ENCODE results near the gene COL7A1. TPM values are rescaled to one million over a fixed set of nuclear protein-coding genes. Genes with fewer than 3 reads are reported as not detected.

Gene COL7A1
- total RNA-seq, 1 donor from 2014 or later: 1.9 TPM

GRCh38 chr3:48630833-48631232, 35.7 kb upstream of the COL7A1 start:
- intact Hi-C loops (cut with micrococcal nuclease): loop anchor here (10.0 kb wide), 1 partner anchor 156 kb away; no protein-coding TSS in a partner anchor
- no peak for DNase-seq (ENCODE audit: low spot score)
- Mint-ChIP-seq H3K27ac (no peak overlapping the region), H3K4me1 (ENCODE audit: low read depth) (peaks cover 11% of the 10 kb centered on the region), H3K4me3 (ENCODE audit: low read depth) (no peak overlapping the region), H3K27me3 (ENCODE audit: low read depth) (no peaks in the 10 kb centered on the region), H3K36me3 (ENCODE audit: low read depth) (peaks cover 65% of the 10 kb centered on the region), H3K9me3 (no peaks in the 10 kb centered on the region)

DNA sequence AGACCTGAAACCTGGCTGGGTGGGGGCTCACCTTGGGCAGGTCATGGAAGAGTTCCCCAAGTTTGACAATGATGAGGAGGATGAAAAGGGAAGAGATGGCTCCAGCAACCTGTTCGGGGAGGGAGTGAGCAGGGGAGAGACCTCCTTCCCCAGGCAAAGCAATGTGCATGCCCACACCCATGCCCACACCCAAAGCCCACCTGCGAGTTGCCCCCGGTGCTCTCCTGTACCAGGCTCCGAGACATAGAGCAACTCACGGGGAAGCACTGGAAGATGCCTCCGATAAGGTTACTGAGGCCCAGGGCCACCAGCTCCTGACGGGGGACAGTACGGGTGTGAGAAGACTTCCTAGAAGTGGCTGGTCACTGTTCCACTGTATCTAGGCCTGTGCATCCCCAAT, 35.3 kb upstream of the COL7A1 start:
- intact Hi-C loops (cut with micrococcal nuclease): loop anchor here (10.0 kb wide), 1 partner anchor 156 kb away; no protein-coding TSS in a partner anchor
- H3K4me3 Mint-ChIP-seq (ENCODE audit: low read depth): no peak overlapping the region
- no peaks in the 10 kb centered on the region for H3K9me3 Mint-ChIP-seq
- peaks cover 11% of the 10 kb centered on the region for H3K4me1 Mint-ChIP-seq (ENCODE audit: low read depth)
- no peak for DNase-seq (ENCODE audit: low spot score)
- H3K27me3 Mint-ChIP-seq (ENCODE audit: low read depth): no peaks in the 10 kb centered on the region
- no peak overlapping the region for H3K27ac Mint-ChIP-seq
- peaks cover 69% of the 10 kb centered on the region for H3K36me3 Mint-ChIP-seq (ENCODE audit: low read depth)

DNA sequence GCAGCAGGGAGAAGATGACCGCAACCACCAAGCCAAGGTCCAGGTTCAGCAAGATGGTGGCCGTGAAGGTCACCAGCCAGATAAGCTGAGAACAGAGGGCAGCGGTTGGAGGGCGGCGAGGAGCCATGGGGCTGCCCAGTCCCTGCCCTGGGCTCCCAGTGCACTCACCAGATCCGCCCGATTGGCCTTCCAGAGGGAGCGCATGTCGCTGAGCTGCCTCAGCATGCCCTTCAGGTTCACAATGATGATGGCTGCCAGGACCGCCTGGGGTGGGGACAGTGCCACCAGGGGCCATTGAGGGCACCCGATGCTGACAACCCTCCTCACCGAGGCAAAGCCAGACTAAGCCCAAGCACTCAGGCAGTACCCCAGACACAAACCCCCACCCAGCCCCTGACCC, 34.8 kb upstream of the COL7A1 start:
- Mint-ChIP-seq H3K4me1 (ENCODE audit: low read depth) (peaks cover 11% of the 10 kb centered on the region), H3K27ac (no peak overlapping the region), H3K4me3 (ENCODE audit: low read depth) (no peak overlapping the region), H3K9me3 (no peaks in the 10 kb centered on the region), H3K36me3 (ENCODE audit: low read depth) (peaks cover 70% of the 10 kb centered on the region), H3K27me3 (ENCODE audit: low read depth) (no peaks in the 10 kb centered on the region)
- intact Hi-C loops (cut with micrococcal nuclease): loop anchor here (10.0 kb wide), 1 partner anchor 155 kb away; no protein-coding TSS in a partner anchor
- no peak for DNase-seq (ENCODE audit: low spot score)

- peaks cover 13% of the 10 kb centered on the region for H3K4me1 Mint-ChIP-seq (ENCODE audit: low read depth)
- H3K36me3 Mint-ChIP-seq (ENCODE audit: low read depth): peaks cover 75% of the 10 kb centered on the region
- intact Hi-C loops (cut with micrococcal nuclease): no loop called here
- no peak for DNase-seq (ENCODE audit: low spot score)
- no peak overlapping the region for H3K27ac Mint-ChIP-seq
- no peaks in the 10 kb centered on the region for H3K9me3 Mint-ChIP-seq
- H3K27me3 Mint-ChIP-seq (ENCODE audit: low read depth): no peaks in the 10 kb centered on the region
- H3K4me3 Mint-ChIP-seq (ENCODE audit: low read depth): no peak overlapping the region
Observed at GRCh38 chr3:48628277-48629017, 33.3 kb upstream of the COL7A1 start.

DNA sequence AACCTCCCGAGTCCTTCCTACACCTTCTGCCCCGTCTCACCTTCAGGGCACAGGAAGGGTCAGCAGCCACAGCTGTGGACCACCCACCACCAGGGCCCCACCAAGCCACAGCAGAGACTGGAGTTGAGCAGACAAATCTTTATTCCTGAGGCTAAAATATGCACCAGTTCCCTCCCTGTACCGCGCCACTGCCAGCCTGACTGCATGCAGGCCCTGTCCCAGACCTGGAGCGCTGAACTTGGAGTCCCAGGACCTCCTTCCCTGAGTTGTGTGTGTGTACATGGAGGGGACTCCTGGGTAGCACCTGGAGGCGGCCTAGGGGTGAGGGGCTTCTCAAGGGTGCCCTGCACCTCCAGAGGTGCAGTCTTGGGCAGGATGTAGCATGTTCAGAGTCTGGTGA, 30.5 kb upstream of the COL7A1 start:
- H3K4me1 Mint-ChIP-seq (ENCODE audit: low read depth): peaks cover 10% of the 10 kb centered on the region
- H3K27me3 Mint-ChIP-seq (ENCODE audit: low read depth): no peaks in the 10 kb centered on the region
- H3K36me3 Mint-ChIP-seq (ENCODE audit: low read depth): peaks cover 61% of the 10 kb centered on the region
- H3K9me3 Mint-ChIP-seq: no peaks in the 10 kb centered on the region
- intact Hi-C loops (cut with micrococcal nuclease): no loop called here
- no peak overlapping the region for H3K27ac Mint-ChIP-seq
- H3K4me3 Mint-ChIP-seq (ENCODE audit: low read depth): no peak overlapping the region
- no peak for DNase-seq (ENCODE audit: low spot score)

DNA sequence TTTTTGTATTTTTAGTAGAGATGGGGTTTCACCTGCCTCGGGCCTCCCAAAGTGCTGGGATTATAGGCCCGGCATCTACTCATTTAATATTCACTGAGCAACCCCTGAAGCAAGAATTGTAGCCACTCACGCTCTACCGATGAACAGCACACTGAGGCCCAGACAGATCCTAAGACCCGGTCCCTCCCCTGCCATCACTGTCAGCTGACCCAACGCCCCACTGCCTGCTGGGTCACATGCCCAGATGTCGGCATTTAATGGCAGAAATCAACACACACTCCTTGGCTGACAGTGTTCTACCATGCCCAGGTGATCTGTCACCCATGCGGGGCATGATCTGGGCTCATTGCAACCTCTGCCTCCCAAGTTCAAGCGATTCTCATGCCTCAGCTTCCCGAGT, 29.6 kb upstream of the COL7A1 start:
- Mint-ChIP-seq H3K27me3 (ENCODE audit: low read depth) (no peaks in the 10 kb centered on the region), H3K4me3 (ENCODE audit: low read depth) (no peak overlapping the region), H3K27ac (peak overlapping the region; percentile 57), H3K4me1 (ENCODE audit: low read depth) (peaks cover 10% of the 10 kb centered on the region), H3K36me3 (ENCODE audit: low read depth) (peaks cover 62% of the 10 kb centered on the region), H3K9me3 (no peaks in the 10 kb centered on the region)
- no peak for DNase-seq (ENCODE audit: low spot score)
- intact Hi-C loops (cut with micrococcal nuclease): no loop called here

- H3K27ac Mint-ChIP-seq: peak overlapping the region; percentile 70
- intact Hi-C loops (cut with micrococcal nuclease): no loop called here
- peaks cover 62% of the 10 kb centered on the region for H3K36me3 Mint-ChIP-seq (ENCODE audit: low read depth)
- H3K4me3 Mint-ChIP-seq (ENCODE audit: low read depth): no peak overlapping the region
- H3K9me3 Mint-ChIP-seq: peaks cover 2% of the 10 kb centered on the region
- no peak for DNase-seq (ENCODE audit: low spot score)
- H3K4me1 Mint-ChIP-seq (ENCODE audit: low read depth): peaks cover 10% of the 10 kb centered on the region
- H3K27me3 Mint-ChIP-seq (ENCODE audit: low read depth): no peaks in the 10 kb centered on the region
Observed at GRCh38 chr3:48623851-48624547, 28.9 kb upstream of the COL7A1 start.

- Mint-ChIP-seq H3K4me3 (ENCODE audit: low read depth) (no peak within 1 kb of the TSS), H3K36me3 (ENCODE audit: low read depth) (peaks cover 62% of the 10 kb centered on the region), H3K27me3 (ENCODE audit: low read depth) (no peaks in the 10 kb centered on the region), H3K27ac (no peak within 1 kb of the TSS), H3K4me1 (ENCODE audit: low read depth) (peaks cover 10% of the 10 kb centered on the region), H3K9me3 (peaks cover 23% of the 10 kb centered on the region)
- intact Hi-C loops (cut with micrococcal nuclease): no loop called here
- DNase-seq (ENCODE audit: low spot score): no peak
Observed at GRCh38 chr3:48621461-48621869, 26.3 kb upstream of the COL7A1 start, which contains the start of gene TMEM89. TMEM89 (minus strand) TSS chr3:48621769; CDS start chr3:48621756, 13 bp downstream.

DNA sequence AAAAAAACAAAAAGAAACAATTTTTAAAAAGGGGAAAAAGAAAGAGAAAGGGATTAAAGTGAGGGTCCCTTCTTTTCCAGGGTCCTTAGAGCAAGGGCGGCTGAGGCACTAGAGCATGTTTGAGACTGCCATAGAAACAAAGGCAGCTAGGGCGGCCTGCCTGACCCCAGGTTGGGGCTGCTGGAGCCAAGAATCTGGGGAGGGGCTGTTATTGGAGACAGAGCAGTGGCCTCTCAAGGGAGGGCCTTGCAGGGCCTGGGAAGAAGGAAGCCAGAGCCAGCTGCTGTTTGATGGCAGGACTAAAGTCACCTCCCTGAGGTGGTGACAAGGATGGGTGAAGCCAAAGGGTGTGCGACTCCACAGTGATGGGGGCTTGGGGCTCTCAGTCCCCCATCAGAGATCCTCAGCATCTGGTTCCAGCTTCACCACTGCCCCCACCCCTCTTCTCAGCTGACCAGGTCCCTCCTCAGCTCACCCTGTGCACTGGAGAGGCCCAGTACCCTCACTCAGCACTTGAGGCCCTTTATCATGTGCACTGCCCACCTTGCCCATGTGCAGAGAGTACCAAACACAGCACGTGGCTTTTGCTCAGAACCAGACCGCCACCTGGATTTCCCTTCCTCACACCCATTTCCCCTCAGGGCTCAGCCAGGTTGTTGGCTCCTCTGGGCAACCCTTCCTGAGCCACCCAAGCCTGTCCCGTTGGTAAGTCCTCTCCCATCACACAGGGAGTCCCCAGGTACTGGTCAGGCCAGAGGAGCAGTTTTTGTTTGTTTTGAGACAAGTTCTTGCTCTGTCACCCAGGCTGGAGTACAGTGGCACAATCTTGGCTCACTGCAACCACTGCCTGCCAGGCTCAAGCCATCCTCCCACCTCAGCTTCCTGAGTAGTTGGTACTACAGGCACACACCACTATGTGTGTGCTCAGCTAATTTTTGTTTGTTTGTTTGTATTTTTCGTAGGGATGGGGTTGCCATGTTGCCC, 24.7 kb upstream of the COL7A1 start:
- Mint-ChIP-seq H3K36me3 (ENCODE audit: low read depth) (peaks cover 56% of the 10 kb centered on the region), H3K9me3 (peaks cover 29% of the 10 kb centered on the region), H3K27me3 (ENCODE audit: low read depth) (no peaks in the 10 kb centered on the region), H3K27ac (no peak overlapping the region), H3K4me1 (ENCODE audit: low read depth) (peaks cover 11% of the 10 kb centered on the region), H3K4me3 (ENCODE audit: low read depth) (no peak overlapping the region)
- intact Hi-C loops (cut with micrococcal nuclease): no loop called here
- no peak for DNase-seq (ENCODE audit: low spot score)

GRCh38 chr3:48617559-48617958, 22.4 kb upstream of the COL7A1 start:
- Mint-ChIP-seq H3K27me3 (ENCODE audit: low read depth) (no peaks in the 10 kb centered on the region), H3K36me3 (ENCODE audit: low read depth) (peaks cover 59% of the 10 kb centered on the region), H3K4me3 (ENCODE audit: low read depth) (no peak overlapping the region), H3K9me3 (peaks cover 29% of the 10 kb centered on the region), H3K27ac (no peak overlapping the region), H3K4me1 (ENCODE audit: low read depth) (peaks cover 9% of the 10 kb centered on the region)
- intact Hi-C loops (cut with micrococcal nuclease): no loop called here
- no peak for DNase-seq (ENCODE audit: low spot score)

DNA sequence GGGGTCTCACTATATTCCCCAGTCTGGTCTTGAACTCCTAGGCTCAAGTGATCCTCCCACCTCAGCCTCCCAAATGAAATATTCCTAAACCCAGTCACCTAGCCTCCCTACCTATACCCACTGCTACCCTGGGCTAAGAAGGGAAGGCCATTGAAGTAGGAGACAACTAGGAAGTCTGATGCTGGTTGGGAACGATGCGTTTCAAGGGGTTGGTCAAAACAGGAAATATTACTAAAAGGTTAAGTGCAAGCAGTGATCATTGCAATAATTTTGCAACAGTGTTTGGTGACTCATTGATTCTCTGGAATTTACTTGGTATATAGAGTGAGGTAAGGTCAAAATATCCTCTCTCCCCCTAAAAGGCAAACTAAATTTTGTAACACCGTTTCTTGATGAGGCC, 18.9 kb upstream of the COL7A1 start:
- Mint-ChIP-seq H3K36me3 (ENCODE audit: low read depth) (peaks cover 43% of the 10 kb centered on the region), H3K4me3 (ENCODE audit: low read depth) (peak overlapping the region; percentile 49), H3K27me3 (ENCODE audit: low read depth) (no peaks in the 10 kb centered on the region), H3K27ac (peak overlapping the region; percentile 95), H3K4me1 (ENCODE audit: low read depth) (peaks cover 13% of the 10 kb centered on the region), H3K9me3 (peaks cover 27% of the 10 kb centered on the region)
- no peak for DNase-seq (ENCODE audit: low spot score)
- intact Hi-C loops (cut with micrococcal nuclease): loop anchor here (1.0 kb wide), 2 partner anchors 21 to 42 kb away; partner anchors contain the start of gene SLC26A6

DNA sequence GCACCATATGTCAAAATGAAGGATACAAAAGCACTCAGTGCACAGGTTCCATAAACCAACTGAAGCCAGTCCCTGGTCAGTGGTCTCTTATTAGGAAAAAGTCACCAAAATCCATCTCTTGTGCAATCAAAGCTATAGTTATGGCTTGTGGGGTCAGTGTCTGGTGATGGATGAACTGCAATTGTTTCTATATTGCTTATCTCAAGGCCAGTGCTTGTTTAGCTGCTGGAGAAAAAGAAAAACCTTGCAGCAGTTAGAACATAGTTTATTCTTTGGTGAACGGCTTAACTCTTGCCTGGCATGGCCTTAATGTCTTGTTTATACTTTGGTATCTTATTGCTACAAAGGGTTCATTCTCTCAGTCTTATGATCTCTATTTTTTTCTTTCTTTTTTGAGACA, 17.2 kb upstream of the COL7A1 start:
- H3K4me3 Mint-ChIP-seq (ENCODE audit: low read depth): no peak overlapping the region
- no peaks in the 10 kb centered on the region for H3K27me3 Mint-ChIP-seq (ENCODE audit: low read depth)
- intact Hi-C loops (cut with micrococcal nuclease): no loop called here
- no peak for DNase-seq (ENCODE audit: low spot score)
- peak overlapping the region; percentile 65 for H3K27ac Mint-ChIP-seq
- H3K36me3 Mint-ChIP-seq (ENCODE audit: low read depth): peaks cover 42% of the 10 kb centered on the region
- H3K9me3 Mint-ChIP-seq: peaks cover 13% of the 10 kb centered on the region
- peaks cover 22% of the 10 kb centered on the region for H3K4me1 Mint-ChIP-seq (ENCODE audit: low read depth)
